HG03520 (cell line): ENCODE measurements around the gene NSUN7.

Experiments
- ATAC-seq: cut with Tn5 transposase; IDR thresholded peaks from one replicate; pipeline ENCODE4 v1.9.1; 2021; ENCODE audit warnings: mild to moderate bottlenecking, moderate library complexity; ENCODE audit not compliant: unreplicated experiment

NSUN7 gene

DNA sequence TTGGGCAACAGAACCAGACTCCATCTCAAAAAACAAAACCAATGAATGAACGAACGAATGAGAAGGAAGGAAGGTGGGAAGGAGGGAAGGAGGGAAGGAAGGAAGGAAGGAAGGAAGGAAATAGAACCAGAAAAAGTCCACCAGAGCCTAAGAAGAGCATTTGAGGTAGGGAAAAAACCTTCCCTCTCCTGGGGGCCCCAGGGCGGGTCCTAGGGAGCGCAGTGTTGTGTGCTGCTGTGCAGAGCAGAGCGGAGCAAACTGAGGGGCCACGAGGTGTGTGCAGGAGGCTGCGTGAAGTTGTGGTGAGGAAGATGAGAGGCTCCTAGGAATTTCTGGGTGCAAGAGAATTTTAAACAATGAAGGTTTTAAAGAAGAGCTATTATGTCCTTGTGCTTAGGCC, 16.0 kb upstream of the NSUN7 start:
- ATAC-seq: no peak

DNA sequence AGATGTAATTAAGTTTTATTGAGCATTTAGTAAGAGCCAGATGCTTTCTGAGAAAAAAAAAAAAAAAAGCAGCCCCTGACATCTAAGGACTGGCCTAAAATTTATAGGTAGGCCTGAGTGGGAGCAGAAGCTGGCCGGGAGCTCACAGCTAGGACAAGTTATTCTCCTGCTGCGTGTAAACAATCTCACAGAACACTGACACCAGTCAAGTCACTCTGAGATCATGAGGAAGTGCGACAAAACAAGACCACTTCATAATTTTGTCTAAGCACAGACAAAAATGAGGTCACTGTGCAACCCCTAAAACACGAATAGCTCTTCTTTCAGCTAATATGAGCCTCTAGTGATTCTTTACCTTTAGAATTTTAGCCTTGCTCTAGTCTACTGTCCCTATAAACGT, 15.3 kb upstream of the NSUN7 start:
- ATAC-seq: no peak

DNA sequence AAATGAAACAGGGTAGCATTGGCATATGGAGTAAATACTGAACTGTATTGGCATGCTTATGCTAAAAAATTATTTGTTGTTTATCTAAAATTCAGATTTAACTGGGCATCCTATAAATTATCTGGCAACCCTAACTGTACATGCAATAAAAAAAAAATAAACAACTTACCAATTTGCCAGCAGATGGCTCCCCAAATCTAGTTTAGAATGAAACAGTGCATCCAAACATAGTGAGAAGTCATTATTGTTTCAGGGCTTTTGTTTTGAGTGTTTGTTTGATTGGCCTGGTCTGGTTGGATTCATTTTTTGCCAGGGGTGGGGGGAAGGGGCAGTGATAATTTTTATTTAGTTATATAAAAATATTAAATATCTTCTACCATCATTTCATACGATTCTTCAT, 12.8 kb upstream of the NSUN7 start:
- no peak for ATAC-seq

DNA sequence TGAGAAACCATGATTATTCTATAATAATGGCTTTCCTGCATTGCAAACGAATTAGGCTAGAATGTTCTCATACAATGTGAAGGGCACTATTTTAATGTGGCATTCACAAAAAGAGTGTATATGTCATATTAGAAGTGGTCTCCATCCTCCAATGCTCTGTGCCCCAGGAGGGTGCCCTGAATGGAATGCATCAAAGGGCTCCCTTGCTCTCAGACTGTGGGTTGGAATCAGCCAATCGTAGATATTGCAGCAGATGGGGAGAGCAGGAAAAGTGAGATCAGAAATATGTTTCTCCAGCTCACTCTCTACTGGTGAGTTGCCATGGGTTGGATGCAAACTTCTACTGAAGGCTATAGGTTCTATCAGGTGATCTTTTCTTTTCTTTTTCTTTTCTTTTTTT, 11.9 kb upstream of the NSUN7 start:
- ATAC-seq: no peak

DNA sequence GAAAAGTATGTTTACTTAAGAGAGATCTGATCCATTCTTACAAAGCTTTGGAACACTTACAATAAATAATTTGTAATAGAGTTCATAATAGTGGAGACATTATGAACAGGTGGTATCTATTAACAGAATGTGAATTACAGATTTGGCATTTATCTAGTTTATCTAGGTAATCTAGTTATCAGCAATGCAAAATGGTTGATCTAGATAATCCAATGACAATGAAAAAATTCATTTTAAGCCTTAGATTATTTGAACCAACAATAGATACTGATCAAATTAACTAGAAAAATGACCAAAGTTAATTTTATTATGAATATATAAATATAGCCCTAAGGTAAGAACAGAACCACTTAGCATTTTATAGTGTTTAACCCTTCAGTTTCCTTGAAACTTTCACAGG, 10.4 kb upstream of the NSUN7 start:
- ATAC-seq: no peak

DNA sequence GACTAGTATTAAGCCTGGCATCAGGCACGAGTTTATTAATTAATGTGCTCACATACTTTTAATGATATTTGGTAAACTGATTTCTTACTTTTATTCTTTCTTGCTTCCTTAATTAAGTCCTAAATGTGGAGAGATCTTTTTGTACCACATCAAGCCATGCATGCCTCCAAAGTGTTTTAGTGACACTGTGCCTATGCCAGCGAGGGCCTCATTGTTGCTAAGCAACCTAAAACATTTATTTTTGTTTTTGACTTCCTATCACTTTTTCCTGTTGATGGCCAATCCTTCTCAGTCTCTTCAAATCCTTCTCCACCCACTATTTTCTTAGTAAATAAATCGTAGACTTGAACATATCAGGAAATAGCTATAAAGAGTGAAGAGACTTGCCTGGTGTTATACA, 5.5 kb upstream of the NSUN7 start:
- ATAC-seq: no peak

DNA sequence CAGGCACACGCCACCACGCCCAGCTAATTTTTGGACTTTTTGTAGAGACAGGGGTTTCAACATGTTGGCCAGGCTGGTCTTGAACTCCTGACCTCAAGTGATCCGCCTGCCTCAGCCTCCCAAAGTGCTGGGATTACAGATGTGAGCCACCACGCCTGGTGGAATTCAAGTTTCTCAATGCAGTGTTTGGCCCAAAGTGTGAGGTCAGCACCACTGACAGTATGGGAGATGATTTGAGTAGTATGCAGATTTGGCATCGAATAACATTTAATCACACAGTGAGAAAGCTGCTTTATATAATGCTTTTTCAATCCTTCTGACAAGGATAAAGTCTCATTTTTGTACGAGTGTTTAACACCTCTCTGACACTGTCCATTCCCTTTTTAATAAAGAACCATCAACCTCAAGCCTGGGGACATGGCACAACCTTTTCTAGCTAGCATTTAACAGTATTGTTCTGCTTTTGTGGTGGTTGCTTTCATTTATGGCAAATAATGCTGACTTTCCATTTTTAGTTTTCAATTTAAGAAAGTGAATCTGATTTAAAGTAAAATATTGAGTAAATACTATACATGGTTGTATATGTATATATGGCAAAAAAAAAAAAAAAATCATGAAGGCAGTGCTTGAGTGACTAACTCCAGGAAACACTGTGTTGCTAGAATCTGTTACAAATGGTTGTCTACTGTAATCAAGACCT, 4.3 kb upstream of the NSUN7 start:
- no peak for ATAC-seq

DNA sequence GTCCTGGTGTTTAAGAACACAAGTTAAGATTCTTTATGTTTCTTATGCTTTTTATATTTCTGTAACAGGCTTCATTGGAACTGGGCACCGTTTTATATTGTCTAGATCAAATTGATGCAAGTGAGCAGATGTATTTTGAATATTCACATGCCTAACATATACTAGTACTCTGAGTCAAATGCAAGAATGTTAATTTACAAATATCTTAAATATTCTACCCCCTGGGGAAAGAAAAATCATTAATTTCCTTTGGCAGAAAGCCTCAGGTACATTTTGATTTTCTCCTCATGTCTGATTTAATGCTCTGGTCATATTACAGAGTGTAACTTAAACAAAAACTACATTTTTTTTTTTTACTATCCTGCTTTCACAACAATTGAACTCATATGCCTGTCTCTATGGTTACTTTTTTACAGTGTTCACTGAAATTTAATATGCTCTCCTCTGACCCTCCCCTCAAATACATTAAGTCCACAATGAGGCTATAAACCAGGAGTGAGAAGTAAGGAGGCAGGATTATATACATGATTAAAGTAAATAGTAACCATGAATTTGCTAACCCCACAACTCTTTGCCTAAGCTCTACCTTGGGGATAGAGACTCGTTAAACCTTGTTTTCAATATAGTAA, 2.4 kb upstream of the NSUN7 start:
- no peak for ATAC-seq

DNA sequence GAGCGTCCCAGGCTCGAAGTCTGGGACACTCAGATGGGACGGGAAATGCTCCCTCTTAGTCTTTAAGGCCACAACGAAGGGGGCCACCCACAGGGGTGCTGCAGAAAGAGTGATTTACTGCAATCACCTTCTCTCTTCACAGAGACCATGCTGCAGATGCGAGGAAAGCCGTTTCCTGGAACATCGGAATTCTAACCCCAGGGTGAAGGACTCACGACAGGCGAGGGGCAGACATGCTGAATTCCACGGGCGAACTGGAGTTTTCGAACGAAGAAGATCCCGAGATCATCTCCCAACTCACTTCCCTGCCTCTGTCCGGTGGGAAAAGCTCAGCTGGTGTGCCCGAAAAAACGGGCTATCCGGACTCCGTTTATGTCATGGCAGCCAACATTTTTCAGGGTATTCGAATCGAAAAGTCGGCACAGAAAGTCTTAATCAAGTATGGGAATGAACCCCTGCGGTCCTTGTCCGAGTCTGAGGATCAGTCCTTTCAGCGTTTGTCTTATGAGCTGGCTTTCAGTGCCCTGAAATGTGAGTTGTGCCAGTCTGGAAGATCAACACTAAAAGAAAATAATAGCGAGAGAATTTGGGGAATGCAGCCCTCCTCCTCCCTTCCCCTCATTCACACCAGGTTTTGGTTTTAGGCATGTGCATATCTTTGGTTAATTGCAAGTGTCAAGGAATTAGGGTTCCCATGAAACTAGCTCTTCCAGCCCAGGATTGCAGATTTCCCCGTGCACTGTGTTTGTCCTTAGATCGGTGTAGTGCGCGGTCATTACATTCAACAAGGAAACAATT, 905 bp downstream of the NSUN7 start:
- ATAC-seq: no peak

DNA sequence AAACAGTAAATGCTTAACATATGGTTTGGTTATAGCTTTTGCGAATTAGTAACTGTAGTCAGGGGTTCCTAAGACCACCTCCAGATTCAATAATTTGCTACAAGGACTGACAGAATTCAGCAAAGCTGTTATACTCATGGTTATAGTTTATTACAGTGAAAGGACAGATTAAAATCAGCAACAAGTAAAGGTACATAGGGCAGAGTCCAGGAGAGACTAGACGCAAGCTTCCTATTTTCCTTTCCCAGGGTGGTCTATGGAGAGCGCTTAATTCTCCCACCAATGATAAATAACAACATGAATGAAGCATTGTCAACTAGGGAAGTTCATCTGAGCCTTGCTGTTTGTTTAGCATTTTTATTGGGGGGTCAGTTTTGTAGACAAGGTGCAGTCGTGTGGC, 5.9 kb downstream of the NSUN7 start:
- no peak for ATAC-seq

DNA sequence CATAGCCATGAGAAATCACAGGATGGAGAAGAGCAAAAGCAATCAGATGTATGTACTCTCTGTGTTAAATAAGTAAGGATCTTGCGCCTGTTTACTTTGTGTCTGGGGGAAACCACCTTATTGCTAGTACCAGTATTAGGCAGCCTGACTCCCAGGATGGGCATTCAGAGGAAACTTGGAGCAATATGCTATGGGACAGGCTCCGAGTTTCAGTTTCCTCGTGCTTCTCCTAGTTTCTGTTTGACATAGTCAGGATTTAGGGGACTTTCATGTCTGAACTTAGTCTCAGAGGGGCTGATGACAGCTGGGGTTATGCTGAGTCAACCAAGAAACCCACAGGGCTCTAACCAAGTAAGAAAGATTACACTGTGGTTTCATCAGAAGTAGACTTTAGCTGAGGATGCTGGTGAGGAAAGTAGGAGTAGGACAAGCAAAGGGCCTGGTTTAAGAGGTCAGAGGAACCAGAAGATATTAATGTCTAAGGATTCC, 13.5 kb downstream of the NSUN7 start:
- peak; percentile 99 for ATAC-seq

DNA sequence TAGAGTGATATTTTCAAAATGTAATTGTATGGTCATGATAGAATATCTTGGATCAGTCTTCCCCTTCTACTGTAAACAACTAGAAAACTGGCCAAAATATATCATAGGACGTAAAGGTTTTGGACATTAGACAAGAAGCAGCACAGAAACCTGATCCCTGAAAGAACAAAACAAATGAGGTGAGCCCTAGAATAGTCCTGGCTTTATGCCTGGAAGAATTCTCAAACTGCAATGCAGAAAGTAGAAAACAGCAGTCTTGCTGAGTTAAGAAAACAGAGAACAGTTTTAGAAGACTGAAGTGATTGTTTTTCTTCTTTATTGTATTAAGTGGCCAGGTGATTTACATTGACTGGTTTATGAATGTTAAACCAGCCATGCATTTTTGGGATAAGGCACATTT, 19.5 kb downstream of the NSUN7 start:
- no peak for ATAC-seq

DNA sequence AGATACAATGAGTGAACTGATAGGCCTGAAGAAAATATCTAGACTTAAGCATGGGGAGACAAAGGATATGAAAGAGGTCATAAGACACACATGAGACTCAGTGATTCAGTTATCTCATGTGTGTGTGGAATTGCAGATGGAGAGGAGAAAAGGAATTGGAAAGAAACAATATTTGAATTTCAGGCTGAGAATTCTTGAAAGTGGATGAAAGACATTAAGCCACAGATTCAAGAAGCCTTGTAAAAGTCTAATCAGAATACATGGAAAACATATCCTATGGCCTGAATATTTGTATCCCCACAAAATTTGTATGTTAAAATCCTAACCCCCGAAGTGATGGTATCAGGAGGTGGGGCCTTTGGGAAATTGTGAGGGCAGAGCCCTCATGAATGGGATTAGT, 28.3 kb downstream of the NSUN7 start:
- no peak for ATAC-seq

DNA sequence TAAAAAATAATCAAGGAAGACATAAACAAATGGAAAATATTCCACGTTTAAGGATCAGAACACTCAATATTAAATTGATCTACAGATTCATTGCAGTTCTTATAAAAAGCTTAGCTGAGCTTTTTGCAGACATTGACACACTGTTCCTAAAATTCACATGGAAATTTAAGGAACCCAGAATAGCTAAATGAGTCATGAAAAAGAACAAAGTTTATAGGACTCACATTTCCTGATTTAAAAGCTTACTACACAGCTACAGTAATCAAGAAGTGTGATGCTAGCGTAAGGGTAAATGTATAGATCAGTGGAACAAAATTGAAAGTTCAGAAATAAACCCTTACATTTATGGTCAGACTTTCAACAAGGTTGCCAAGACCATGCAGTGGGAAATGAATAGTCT, 33.1 kb downstream of the NSUN7 start:
- ATAC-seq: no peak

DNA sequence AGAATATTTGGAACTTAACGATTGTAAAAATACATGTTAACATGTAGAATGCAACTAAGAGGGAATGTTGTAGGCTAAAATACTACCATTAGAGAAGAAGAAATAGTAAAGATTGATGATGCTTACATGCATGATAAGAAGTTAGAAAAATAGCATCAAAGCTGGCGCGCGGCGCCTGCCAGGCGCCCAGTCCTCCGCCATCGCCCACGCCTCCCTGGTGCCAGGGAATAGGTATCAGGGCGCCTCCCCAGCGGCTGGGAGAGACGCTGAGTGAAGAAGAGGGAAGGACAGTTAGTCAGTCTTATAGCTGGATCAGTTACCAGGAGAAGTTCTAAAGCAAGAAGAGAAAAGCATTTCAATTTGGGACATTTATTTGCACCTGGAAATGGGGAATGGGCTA, 36.0 kb downstream of the NSUN7 start:
- no peak for ATAC-seq

DNA sequence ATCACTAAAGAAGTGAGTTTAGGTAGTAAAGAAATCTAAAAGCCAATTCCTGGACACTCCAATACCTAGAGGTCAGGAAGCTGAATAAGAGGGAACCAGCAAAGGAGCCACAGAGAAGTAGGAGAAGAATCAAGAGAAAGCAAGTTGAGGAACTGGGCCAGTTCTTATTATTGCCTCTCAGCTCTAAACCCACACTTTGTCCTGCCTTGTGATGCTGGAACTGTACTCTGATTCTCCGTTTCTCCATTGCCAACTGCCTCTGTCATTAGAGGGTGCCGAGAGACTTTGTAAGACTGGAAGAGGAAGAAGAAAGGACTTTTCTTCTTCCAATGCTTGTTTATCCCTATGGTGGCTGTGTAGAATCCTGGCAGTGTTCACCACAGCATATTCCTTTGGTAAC, 38.6 kb downstream of the NSUN7 start:
- ATAC-seq: no peak

DNA sequence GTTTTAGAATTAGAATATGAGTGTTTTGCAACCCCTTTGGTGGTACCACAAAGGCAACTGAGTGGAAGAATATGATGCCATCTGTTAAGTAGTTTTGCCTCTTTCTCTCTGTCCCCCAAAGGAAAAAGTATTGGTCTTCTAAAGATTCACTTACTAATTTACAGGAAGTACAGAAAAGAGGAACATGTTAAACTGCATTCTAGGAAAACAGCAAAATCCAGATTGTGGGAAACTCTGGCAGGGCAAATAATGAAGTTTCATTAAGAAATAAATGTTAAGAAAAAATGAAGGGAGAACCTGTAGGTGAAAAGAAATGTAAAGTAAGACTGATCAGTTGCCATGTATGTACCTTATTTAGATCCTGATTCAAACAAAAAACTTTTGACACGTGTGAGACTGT, 39.3 kb downstream of the NSUN7 start:
- ATAC-seq: no peak

DNA sequence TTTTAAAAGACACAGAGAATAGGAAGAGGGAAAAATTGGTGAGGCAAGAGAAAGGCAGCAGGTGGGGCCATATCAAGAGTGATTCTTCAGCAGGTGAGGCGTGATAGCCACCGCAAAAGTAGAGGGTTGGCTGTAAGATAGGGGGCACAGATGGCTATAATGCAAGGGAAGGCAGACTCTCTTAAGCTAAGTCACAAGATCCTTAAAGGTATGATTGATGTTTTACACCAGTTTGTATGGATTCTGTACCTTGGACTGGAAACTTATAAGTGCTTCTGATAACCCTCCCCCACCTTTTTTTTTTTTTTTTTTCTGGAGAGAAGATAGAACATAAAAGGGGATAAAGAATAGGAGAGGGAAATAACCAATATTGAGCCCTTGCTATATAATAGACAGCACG, 40.0 kb downstream of the NSUN7 start:
- ATAC-seq: no peak

DNA sequence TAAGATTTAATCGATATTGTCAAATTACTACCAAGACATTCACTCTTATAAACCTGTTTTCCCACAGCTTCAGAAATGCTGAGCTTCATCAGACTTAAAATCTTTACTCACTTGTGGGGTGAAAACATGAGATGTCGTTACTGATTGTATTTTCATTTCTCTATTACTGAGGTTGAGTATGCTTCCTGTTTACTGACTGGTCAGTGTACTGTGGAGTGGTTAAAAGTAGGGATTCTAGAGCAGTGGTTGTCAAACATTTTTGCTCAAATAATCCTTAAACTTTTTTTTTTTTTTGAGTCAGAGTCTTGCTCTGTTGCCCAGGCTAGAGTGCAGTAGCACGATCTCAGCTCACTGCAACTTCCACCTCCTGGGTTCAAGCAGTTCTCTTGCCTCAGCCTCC, 50.3 kb downstream of the NSUN7 start:
- ATAC-seq: no peak

DNA sequence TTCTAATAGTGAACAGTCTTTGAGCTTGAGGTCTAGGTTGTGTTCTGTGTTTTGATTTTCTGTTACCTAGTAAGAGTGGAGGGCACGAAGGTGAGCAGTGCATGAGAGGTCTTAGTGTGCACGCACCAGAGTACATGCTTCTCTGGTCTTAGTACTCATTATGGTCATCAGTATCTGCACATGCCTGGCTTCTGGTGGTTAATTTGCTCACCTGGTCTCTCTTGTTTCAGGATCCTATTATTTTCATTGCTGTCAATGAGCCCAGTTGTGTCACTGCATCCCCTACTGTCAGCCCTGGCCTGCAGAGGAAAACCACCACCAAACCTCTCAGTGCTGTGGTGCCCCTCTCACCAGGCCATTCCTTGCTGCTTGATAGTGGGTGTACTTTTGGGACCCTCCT, 54.8 kb downstream of the NSUN7 start:
- ATAC-seq: no peak

DNA sequence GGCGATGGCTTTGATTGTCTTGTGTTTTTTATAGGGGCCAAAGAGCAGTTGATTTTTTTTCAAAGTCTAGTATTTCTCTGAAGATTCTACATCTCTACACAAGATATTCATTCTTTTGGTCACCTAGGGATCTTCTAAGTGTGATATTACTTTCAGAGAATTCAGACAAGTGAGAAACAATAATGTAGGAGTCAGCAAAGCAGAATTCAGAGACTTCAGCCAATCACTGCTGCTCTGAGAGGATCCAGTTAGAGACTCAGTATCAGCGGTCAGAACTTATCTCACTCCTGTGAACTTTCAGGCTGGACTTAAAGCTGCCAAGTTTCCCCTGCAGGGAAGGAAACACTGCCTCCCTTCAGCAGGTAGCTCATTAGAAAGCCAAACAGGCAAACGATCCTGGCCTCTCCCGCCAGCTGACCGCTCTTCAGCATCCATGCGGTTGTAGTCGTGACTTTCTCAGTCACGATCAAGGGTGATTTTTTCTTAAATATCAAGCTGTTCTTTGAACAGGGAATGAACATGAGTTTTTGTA, 59.2 kb downstream of the NSUN7 start:
- ATAC-seq: no peak

DNA sequence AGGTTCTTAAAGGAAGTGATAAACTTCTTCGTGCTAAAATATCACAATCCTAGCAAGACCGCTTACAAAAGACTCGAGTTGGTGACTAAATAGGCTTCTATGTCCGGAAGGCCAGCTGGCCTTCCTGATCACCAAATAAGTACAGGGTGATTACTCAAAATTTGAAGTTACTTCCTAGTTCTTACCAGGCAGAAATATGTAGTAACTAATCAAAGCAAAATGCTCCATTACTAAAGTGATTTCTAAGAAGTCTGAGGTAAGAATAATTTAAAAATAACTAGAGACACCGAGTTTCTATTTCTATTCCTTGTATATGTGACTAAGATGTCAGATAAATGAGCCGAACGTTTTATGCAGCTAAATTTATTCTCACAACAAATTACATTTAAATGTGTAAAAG, 62.2 kb downstream of the NSUN7 start:
- ATAC-seq: no peak
